ENCODE data around the gene WNT11. TPM values are rescaled to one million over a fixed set of nuclear protein-coding genes. Genes with fewer than 3 reads are reported as not detected.

The WNT11 gene
- total and polyA plus RNA-seq, 12 donors, result 3.8 to 88.2 (median 32.3) TPM

GRCh38 chr11:76210931-76211851, 4.9 kb upstream of the WNT11 start:
- Histone ChIP-seq H3K36me3 (replicated peaks in 1 of 2) (no peaks in the 10 kb centered on the region), H3K4me1 (replicated peaks in 1 of 2) (peaks cover 25 to 42% of the 10 kb centered on the region in 2 donors), H3K27me3 (no peaks in the 10 kb centered on the region), H3K27ac (peak overlapping the region in 2 of 5 donors; percentile 60 to 69), H3K9me3 (replicated peaks in 1 of 3) (no peaks in the 10 kb centered on the region), H3K4me3 (peak overlapping the region in 2 of 4 donors; percentile 65 to 86)
- intact Hi-C loops (cut with DNase I), result loop anchor here (2.0 to 10.0 kb wide), 2 partner anchors 108 to 234 kb away; partner anchors contain the start of gene EMSY (in 1 of the 2)
- WGBS, 4 donors, result 40 to 61% (median 52%) methylated on average over 16 to 35 of the region's 35 CpGs
- no peak for DNase-seq
- TF ChIP-seq, protein P1, sequence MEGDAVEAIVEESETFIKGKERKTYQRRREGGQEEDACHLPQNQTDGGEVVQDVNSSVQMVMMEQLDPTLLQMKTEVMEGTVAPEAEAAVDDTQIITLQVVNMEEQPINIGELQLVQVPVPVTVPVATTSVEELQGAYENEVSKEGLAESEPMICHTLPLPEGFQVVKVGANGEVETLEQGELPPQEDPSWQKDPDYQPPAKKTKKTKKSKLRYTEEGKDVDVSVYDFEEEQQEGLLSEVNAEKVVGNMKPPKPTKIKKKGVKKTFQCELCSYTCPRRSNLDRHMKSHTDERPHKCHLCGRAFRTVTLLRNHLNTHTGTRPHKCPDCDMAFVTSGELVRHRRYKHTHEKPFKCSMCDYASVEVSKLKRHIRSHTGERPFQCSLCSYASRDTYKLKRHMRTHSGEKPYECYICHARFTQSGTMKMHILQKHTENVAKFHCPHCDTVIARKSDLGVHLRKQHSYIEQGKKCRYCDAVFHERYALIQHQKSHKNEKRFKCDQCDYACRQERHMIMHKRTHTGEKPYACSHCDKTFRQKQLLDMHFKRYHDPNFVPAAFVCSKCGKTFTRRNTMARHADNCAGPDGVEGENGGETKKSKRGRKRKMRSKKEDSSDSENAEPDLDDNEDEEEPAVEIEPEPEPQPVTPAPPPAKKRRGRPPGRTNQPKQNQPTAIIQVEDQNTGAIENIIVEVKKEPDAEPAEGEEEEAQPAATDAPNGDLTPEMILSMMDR (IDR thresholded peaks at IDR 0.05), result no peak
- no peak for TF ChIP-seq POLR2A (IDR thresholded peaks at IDR 0.05)

DNA sequence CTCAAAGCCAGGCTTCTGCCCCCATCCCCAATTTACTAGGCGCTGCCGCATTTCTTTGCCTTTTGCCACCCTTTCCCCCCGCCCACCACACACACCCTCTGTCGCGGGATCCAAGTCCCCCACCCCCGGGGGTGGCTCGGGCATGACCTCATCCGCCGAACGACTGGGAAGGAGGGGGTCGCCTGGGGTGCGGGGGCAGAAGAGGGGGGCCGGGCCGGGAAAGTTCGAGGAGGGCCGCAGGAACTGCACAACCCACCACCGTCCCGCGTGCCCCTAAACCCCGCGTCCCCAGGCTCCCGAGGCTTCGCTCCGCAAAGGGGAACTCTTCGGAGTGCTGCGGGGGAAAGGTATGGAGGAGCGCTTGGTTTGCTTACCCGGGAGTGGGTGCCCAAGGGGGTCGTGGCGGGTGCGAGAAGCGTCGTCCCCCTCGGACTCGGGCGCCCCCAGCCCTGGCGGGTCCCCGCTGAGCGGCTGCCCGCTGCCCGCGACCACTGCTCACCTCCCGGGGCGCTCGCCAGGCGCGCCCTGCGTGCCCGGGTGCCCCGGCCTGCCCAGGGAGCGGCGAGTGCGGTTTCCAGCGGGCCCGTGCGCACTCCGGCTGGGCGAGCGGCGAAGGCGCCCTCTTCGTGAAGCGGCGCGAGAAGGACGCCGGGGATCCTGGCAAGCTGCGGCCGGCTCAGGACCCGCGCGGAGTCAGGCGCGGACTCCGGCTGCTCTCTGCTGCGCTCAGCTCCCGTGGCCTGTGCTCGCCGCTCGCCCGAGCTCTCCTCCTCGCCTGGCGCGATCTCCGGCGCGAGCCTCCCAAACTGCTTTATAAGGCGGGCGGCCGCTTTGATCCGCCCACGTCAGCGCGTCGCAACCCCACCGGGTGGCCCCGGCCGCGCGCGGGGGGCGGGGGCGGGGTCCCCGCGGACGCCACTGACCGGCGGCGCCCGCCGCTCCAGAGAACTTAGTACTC, 4.0 kb upstream of the WNT11 start:
- H3K27ac ChIP-seq, result peak overlapping the region in 4 of 5 donors; percentile 53 to 83 (median 76)

DNA sequence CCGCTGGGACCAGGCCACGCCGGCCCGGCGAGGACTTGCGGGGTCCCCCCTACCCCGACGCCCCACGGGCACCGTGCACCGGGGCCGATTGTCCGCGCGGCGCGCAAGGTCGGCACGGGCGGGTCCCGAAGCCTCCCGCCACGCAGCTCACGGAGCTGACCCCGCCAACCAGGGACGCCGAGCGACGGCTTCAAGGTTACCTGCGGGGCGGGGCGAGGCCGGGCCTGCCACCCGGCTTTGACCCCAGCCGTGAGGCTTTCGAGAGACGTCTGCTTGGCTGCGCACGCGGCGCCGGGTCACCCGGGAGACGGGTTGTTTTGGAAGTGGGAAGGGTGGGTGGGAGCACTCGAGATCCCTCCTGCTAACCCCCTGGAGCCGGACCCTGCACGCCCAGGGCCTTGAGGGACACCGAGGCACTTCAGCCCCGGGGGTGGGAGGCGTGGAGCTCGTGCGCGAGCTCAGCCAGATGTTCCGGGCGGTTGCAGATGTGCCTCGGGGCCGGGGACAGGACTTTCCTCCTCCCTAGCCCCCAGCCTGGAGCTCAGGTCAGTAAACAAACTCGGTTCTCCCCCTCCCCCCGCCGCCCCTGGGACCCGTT, 3.2 kb upstream of the WNT11 start:
- intact Hi-C loops (cut with DNase I), result loop anchor here in 1 of 2 donors (10.0 kb wide), 1 partner anchor 305 kb away; no protein-coding TSS in a partner anchor
- H3K27me3 ChIP-seq, result no peaks in the 10 kb centered on the region
- H3K4me3 ChIP-seq, result peak overlapping the region in 3 of 4 donors; percentile 25 to 86 (median 65)
- WGBS, 4 donors, result 0% methylated on average over 1 to 61 of the region's 61 CpGs
- H3K27ac ChIP-seq, result peak overlapping the region in 4 of 5 donors; percentile 53 to 83 (median 76)
- no peaks in the 10 kb centered on the region for H3K9me3 ChIP-seq (replicated peaks in 1 of 3)
- peaks cover 27 to 45% of the 10 kb centered on the region in 2 donors for H3K4me1 ChIP-seq (replicated peaks in 1 of 2)
- TF ChIP-seq, protein P1 (IDR thresholded peaks at IDR 0.05), result no peak
- peak in 1 of 2 donors; percentile 22 for TF ChIP-seq POLR2A (IDR thresholded peaks at IDR 0.05)
- peak in 6 of 7 donors; percentile 69 to 77 (median 70) for DNase-seq
- no peaks in the 10 kb centered on the region for H3K36me3 ChIP-seq (replicated peaks in 1 of 2)

More for the DNA sequence above, 4.0 kb upstream of the WNT11 start:
- Histone ChIP-seq H3K4me1 (replicated peaks in 1 of 2) (peaks cover 27 to 45% of the 10 kb centered on the region in 2 donors), H3K4me3 (peak overlapping the region in 3 of 4 donors; percentile 25 to 86 (median 65)), H3K27me3 (no peaks in the 10 kb centered on the region), H3K9me3 (replicated peaks in 1 of 3) (no peaks in the 10 kb centered on the region), H3K36me3 (replicated peaks in 1 of 2) (no peaks in the 10 kb centered on the region)
- peak in 1 of 2 donors; percentile 90 for TF ChIP-seq POLR2A (IDR thresholded peaks at IDR 0.05)
- TF ChIP-seq, protein P1 (IDR thresholded peaks at IDR 0.05), result no peak
- DNase-seq, result peak; percentile 66 to 83 (median 76)
- intact Hi-C loops (cut with DNase I), result loop anchor here (2.0 to 10.0 kb wide), 3 partner anchors 109 to 305 kb away; partner anchors contain the start of gene EMSY (in 1 of the 2)
- 0 to 1% (median 1%) methylated on average over 7 to 111 of the region's 111 CpGs for WGBS, 4 donors

Data from adrenal gland (tissue), 12 donors.